Testis (tissue), 2 donors: Measurements from ENCODE around the gene RIMBP2.

ENCODE experiments used
- CTCF ChIP-seq, 3 experiments: fragments of 450-650 bp in 2 of 3; fragments of 200-600 bp in 1 of 3; sonication (generic) in 1 of 3; IDR thresholded peaks; one replicate each; pipeline ENCODE4 v1.5.1; 2016 to 2019; ENCODE audit warnings: antibody characterized with exemption in 3 of 3, mild to moderate bottlenecking in 2 of 3, moderate library complexity in 1 of 3
- POLR2A ChIP-seq: fragments of 450-650 bp; IDR thresholded peaks from one replicate; pipeline ENCODE4 v1.6.1; 2017; ENCODE audit warnings: antibody characterized with exemption, mild to moderate bottlenecking, moderate library complexity

GRCh38 chr12:130375296-130376287, 340.5 kb downstream of the RIMBP2 start:
- TF ChIP-seq CTCF (IDR thresholded peaks at IDR 0.05) = no peak
- TF ChIP-seq POLR2A = no peak
